Kidney epithelial cell (primary cell): ENCODE data around the gene RNF166. TPM values are rescaled to one million over a fixed set of nuclear protein-coding genes. Genes with fewer than 3 reads are reported as not detected.

Experiments used
- DNase-seq: peaks from one replicate; pipeline ENCODE4 v3.0.0-alpha.2; 2010; ENCODE audit warnings: low read depth
- H3K27me3 ChIP-seq: 2 replicates; pipeline ENCODE4 v1.6.0; 2011; ENCODE audit warnings: low read length; ENCODE audit not compliant: control insufficient read depth, insufficient read depth
- H3K36me3 ChIP-seq: 2 replicates; pipeline ENCODE4 v1.5.1; 2011; ENCODE audit warnings: low read length; ENCODE audit not compliant: control insufficient read depth, insufficient read depth
- H3K4me3 ChIP-seq: 2 replicates; pipeline ENCODE4 v1.5.1; 2011; ENCODE audit warnings: low read depth, mild to moderate bottlenecking, control low read depth, low read length
- CTCF ChIP-seq: IDR thresholded peaks from 2 replicates; pipeline ENCODE4 v1.5.1; 2011; ENCODE audit warnings: mild to moderate bottlenecking, moderate library complexity, low read length, control low read depth, inconsistent platforms; ENCODE audit not compliant: insufficient read depth, poor library complexity, severe bottlenecking
- total RNA-seq: library from RNA; depleted of rRNA; stranded (reverse); fragments of >200 nt; gene quantifications from 2 replicates; pipeline ENCODE4 v1.2.3, GENCODE V29; 2015

Gene RNF166
- total RNA-seq, 1 donor from 2014 or later, result 33.0 TPM

GRCh38 chr16:88732961-88733294 lies 26.7 kb upstream of the RNF166 start:
- DNase-seq, result no peak
- no peaks in the 10 kb centered on the region for H3K27me3 ChIP-seq
- H3K4me3 ChIP-seq, result no peak overlapping the region
- TF ChIP-seq CTCF, result no peak
- H3K36me3 ChIP-seq, result peaks cover 2% of the 10 kb centered on the region

- DNase-seq, result no peak
- no peak for TF ChIP-seq CTCF
- peaks cover 2% of the 10 kb centered on the region for H3K36me3 ChIP-seq
These were observed 26.2 kb upstream of the RNF166 start for GRCh38 chr16:88732172-88732960.

GRCh38 chr16:88731699-88732098 lies 25.5 kb upstream of the RNF166 start:
- DNase-seq, result no peak
- TF ChIP-seq CTCF, result no peak
- Histone ChIP-seq H3K36me3 (peaks cover 2% of the 10 kb centered on the region), H3K27me3 (no peaks in the 10 kb centered on the region), H3K4me3 (no peak overlapping the region)

More at GRCh38 chr16:88732172-88732960, 26.2 kb upstream of the RNF166 start:
- Histone ChIP-seq H3K27me3 (no peaks in the 10 kb centered on the region), H3K4me3 (no peak overlapping the region)

GRCh38 chr16:88730632-88731607 lies 24.7 kb upstream of the RNF166 start:
- Histone ChIP-seq H3K4me3 (no peak overlapping the region), H3K36me3 (peaks cover 5% of the 10 kb centered on the region), H3K27me3 (no peaks in the 10 kb centered on the region)
- no peak for TF ChIP-seq CTCF
- no peak for DNase-seq

- no peak for DNase-seq
- no peak for TF ChIP-seq CTCF
- Histone ChIP-seq H3K36me3 (peaks cover 3% of the 10 kb centered on the region), H3K27me3 (no peaks in the 10 kb centered on the region), H3K4me3 (no peak overlapping the region)
These were observed 21.7 kb upstream of the RNF166 start for GRCh38 chr16:88727871-88728270.
